H1 (cell line): ENCODE measurements around the gene OR4S1.

ENCODE experiments used
- CBX5 ChIP-seq: fragments of 300-800, 300-1000 bp; sonication (generic); IDR thresholded peaks from 2 replicates; pipeline ENCODE4 v1.7.1; 2016; ENCODE audit warnings: antibody characterized with exemption, low read length, low read depth
- EP300 ChIP-seq, 2 experiments: IDR thresholded peaks; 1 replicate in 1 of 2; 2 replicates in 1 of 2; pipeline ENCODE4 v1.6.1; 2011 to 2012; ENCODE audit warnings: low read depth in 2 of 2, low read length in 2 of 2, mild to moderate bottlenecking in 2 of 2, borderline replicate concordance in 1 of 2, inconsistent platforms in 1 of 2, moderate library complexity in 1 of 2
- POLR2A ChIP-seq, 2 experiments: IDR thresholded peaks; 1 replicate in 1 of 2; 2 replicates in 1 of 2; pipeline ENCODE4 v1.6.1; 2011; ENCODE audit warnings: low read depth in 2 of 2, low read length in 2 of 2, mild to moderate bottlenecking in 2 of 2; ENCODE audit errors: control extremely low read depth in 1 of 2
- POLR2AphosphoS5 ChIP-seq: IDR thresholded peaks from 2 replicates; pipeline ENCODE4 v1.6.1; 2011; ENCODE audit warnings: low read depth, low read length
- SIX5 ChIP-seq: IDR thresholded peaks from 2 replicates; pipeline ENCODE4 v1.6.1; 2011; ENCODE audit warnings: mild to moderate bottlenecking, low read depth, low read length
- SP1 ChIP-seq: IDR thresholded peaks from 2 replicates; pipeline ENCODE4 v1.6.1; 2011; ENCODE audit warnings: low read depth, low read length
- SP2 ChIP-seq: IDR thresholded peaks from 2 replicates; pipeline ENCODE4 v1.6.1; 2012; ENCODE audit warnings: mild to moderate bottlenecking, low read length, inconsistent platforms
- SP4 ChIP-seq: IDR thresholded peaks from 2 replicates; pipeline ENCODE4 v1.6.1; 2012; ENCODE audit warnings: low read length, inconsistent platforms
- SUZ12 ChIP-seq: fragments of 200-600 bp; sonication (generic); IDR thresholded peaks from 2 replicates; pipeline ENCODE4 v1.6.1; 2012; ENCODE audit warnings: mild to moderate bottlenecking, inconsistent platforms, low read length, moderate library complexity, mixed read lengths
- TAF1 ChIP-seq: IDR thresholded peaks from 2 replicates; pipeline ENCODE4 v1.6.1; 2011; ENCODE audit warnings: mild to moderate bottlenecking, low read depth, low read length
- USF2 ChIP-seq: IDR thresholded peaks from 2 replicates; pipeline ENCODE4 v1.6.1; 2011; ENCODE audit warnings: low read length, improper control_type of control experiment
- YY1 ChIP-seq: IDR thresholded peaks from 2 replicates; pipeline ENCODE4 v1.6.1; 2011; ENCODE audit warnings: low read depth, mild to moderate bottlenecking, low read length
- TF ChIP-seq, protein P1 (sequence below), 3 experiments: IDR thresholded peaks; 1 replicate in 2 of 3; 2 replicates in 1 of 3; pipeline versions ENCODE4 v1.5.1 to v1.6.1; 2011; ENCODE audit warnings: low read length in 3 of 3, mild to moderate bottlenecking in 3 of 3, inconsistent platforms in 2 of 3, low read depth in 1 of 3, moderate library complexity in 1 of 3; ENCODE audit not compliant: insufficient read depth in 1 of 3; ENCODE audit errors: control extremely low read depth in 1 of 3

- TF ChIP-seq POLR2AphosphoS5 = no peak
- TF ChIP-seq POLR2A (IDR thresholded peaks at IDR 0.05; ENCODE audit: control extremely low read depth in 1 of 2, low read depth in 2 of 2, low read length in 2 of 2) = no peak
- no peak for TF ChIP-seq SIX5
- TF ChIP-seq TAF1 = no peak
- no peak for TF ChIP-seq USF2
- TF ChIP-seq YY1 = no peak
- TF ChIP-seq, protein P1, sequence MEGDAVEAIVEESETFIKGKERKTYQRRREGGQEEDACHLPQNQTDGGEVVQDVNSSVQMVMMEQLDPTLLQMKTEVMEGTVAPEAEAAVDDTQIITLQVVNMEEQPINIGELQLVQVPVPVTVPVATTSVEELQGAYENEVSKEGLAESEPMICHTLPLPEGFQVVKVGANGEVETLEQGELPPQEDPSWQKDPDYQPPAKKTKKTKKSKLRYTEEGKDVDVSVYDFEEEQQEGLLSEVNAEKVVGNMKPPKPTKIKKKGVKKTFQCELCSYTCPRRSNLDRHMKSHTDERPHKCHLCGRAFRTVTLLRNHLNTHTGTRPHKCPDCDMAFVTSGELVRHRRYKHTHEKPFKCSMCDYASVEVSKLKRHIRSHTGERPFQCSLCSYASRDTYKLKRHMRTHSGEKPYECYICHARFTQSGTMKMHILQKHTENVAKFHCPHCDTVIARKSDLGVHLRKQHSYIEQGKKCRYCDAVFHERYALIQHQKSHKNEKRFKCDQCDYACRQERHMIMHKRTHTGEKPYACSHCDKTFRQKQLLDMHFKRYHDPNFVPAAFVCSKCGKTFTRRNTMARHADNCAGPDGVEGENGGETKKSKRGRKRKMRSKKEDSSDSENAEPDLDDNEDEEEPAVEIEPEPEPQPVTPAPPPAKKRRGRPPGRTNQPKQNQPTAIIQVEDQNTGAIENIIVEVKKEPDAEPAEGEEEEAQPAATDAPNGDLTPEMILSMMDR (IDR thresholded peaks at IDR 0.05; ENCODE audit: control extremely low read depth in 1 of 3, insufficient read depth in 1 of 3, low read depth in 1 of 3, low read length in 3 of 3) = no peak
- TF ChIP-seq SUZ12 = no peak
- TF ChIP-seq SP1 = no peak
- no peak for TF ChIP-seq SP4
- no peak for TF ChIP-seq CBX5
- TF ChIP-seq EP300 (IDR thresholded peaks at IDR 0.05; ENCODE audit: borderline replicate concordance in 1 of 2, low read depth in 2 of 2, low read length in 2 of 2) = no peak
- no peak for TF ChIP-seq SP2
Observed at GRCh38 chr11:48305923-48306322, at the start of gene OR4S1.
